ENCODE data around the gene TLE1.

DNA sequence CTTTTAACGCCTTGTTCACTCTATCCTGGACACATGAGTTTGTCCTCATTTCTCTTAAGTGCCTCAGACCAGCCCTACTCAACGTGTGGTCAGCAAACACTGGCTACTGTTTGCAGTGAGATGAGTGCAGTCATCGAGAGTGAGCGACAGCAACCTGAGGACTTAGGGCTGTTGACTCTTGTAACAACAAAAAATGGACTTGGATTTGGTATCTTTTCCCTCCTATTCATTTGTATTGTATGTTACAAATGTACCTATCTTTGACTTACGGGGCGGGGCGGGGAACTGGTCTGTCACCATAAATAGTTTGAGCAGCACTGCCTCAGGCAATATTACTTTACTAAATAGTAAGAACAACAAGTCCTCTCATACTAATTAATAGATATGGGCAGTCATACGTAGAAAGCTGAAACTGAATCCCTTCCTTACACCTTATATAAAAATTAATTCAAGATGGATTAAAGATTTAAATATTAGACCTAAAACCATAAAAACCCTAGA is 84.1 kb downstream of the TLE1 start:
- TF ChIP-seq, protein P1, sequence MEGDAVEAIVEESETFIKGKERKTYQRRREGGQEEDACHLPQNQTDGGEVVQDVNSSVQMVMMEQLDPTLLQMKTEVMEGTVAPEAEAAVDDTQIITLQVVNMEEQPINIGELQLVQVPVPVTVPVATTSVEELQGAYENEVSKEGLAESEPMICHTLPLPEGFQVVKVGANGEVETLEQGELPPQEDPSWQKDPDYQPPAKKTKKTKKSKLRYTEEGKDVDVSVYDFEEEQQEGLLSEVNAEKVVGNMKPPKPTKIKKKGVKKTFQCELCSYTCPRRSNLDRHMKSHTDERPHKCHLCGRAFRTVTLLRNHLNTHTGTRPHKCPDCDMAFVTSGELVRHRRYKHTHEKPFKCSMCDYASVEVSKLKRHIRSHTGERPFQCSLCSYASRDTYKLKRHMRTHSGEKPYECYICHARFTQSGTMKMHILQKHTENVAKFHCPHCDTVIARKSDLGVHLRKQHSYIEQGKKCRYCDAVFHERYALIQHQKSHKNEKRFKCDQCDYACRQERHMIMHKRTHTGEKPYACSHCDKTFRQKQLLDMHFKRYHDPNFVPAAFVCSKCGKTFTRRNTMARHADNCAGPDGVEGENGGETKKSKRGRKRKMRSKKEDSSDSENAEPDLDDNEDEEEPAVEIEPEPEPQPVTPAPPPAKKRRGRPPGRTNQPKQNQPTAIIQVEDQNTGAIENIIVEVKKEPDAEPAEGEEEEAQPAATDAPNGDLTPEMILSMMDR (IDR thresholded peaks at IDR 0.05), result no peak
- TF ChIP-seq POLR2A (IDR thresholded peaks at IDR 0.05), result no peak

All from adrenal gland (tissue), 5 donors.